Brain microvascular endothelial cell (primary cell): ENCODE data around the gene HOXD11.

ENCODE experiments used
- DNase-seq: peaks from one replicate; pipeline ENCODE4 v3.0.0-alpha.2; 2020
- H3K27ac ChIP-seq: fragments of 250-450 bp; sonication (Bioruptor Pico); 2 replicates; pipeline ENCODE4 v1.5.1; 2020; ENCODE audit warnings: mild to moderate bottlenecking, moderate library complexity
- H3K27me3 ChIP-seq: fragments of 250-450 bp; sonication (Bioruptor Pico); replicated peaks from 2 replicates; pipeline ENCODE4 v1.5.1; 2020; ENCODE audit warnings: mild to moderate bottlenecking
- H3K36me3 ChIP-seq: fragments of 250-450 bp; sonication (Bioruptor Pico); replicated peaks from 2 replicates; pipeline ENCODE4 v1.5.1; 2020; ENCODE audit warnings: mild to moderate bottlenecking
- H3K4me3 ChIP-seq: 2 replicates; pipeline ENCODE4 v1.5.1; 2011; ENCODE audit warnings: low read depth, mild to moderate bottlenecking, control low read depth, low read length, moderate library complexity
- in situ Hi-C: cut with HindIII; loops from 2 replicates; pipeline ENCODE4 v1.10.0; 2017; ENCODE audit warnings: low sequenced_read_pairs, low pct_ligation_motif_present
- TF ChIP-seq, protein P1 (sequence below): IDR thresholded peaks from 2 replicates; pipeline ENCODE4 v1.5.1; 2011; ENCODE audit warnings: low read depth, mild to moderate bottlenecking, moderate library complexity, low read length, control low read depth, inconsistent platforms; ENCODE audit errors: missing control alignments

HOXD11 gene

DNA sequence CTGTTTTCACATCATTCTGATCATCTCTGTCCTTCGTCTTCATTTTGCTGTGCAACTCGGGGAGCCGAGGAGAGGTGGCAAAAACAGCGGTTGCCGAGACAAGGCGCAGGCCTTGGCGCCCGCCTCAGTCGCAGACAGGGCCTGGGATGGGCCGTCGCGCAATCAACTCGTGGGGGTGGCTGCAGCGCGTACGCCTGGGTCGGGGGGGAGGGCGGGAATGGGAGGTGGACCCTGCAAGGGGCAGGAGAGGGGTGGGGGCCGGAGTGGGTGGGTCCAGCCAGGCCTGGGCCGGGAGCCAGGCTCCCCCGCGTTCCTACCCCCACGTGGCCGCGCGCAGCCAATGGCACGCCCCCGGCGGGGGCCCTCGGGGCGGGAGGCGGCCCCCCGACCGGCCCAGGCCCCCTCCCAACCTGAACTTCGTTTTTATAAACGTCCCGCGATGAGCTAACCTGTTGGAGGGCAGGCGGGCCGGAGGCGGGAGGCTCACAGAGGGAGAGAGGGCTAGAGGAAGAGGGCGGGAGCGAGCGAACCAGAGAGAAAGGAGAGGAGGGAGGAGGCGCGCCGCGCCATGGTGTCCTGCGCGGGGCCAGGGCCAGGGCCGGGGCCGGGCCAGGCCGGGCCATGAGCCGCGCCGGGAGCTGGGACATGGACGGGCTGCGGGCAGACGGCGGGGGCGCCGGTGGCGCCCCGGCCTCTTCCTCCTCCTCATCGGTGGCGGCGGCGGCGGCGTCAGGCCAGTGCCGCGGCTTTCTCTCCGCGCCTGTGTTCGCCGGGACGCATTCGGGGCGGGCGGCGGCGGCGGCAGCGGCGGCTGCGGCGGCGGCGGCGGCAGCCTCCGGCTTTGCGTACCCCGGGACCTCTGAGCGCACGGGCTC, 14.6 kb upstream of the HOXD11 start, which contains the start of gene HOXD13:
HOXD13 (plus strand) TSS at position 452 of the 875 bp plus-strand sequence; CDS start at position 622, 170 bp downstream.
- Histone ChIP-seq H3K4me3 (no peak within 1 kb of the TSS), H3K27me3 (peaks cover 97% of the 10 kb centered on the region), H3K27ac (no peak within 1 kb of the TSS), H3K36me3 (no peaks in the 10 kb centered on the region)
- TF ChIP-seq, protein P1, sequence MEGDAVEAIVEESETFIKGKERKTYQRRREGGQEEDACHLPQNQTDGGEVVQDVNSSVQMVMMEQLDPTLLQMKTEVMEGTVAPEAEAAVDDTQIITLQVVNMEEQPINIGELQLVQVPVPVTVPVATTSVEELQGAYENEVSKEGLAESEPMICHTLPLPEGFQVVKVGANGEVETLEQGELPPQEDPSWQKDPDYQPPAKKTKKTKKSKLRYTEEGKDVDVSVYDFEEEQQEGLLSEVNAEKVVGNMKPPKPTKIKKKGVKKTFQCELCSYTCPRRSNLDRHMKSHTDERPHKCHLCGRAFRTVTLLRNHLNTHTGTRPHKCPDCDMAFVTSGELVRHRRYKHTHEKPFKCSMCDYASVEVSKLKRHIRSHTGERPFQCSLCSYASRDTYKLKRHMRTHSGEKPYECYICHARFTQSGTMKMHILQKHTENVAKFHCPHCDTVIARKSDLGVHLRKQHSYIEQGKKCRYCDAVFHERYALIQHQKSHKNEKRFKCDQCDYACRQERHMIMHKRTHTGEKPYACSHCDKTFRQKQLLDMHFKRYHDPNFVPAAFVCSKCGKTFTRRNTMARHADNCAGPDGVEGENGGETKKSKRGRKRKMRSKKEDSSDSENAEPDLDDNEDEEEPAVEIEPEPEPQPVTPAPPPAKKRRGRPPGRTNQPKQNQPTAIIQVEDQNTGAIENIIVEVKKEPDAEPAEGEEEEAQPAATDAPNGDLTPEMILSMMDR: no peak
- in situ Hi-C loops: loop anchor here (10.0 kb wide), 1 partner anchor 728 kb away; no protein-coding TSS in a partner anchor
- DNase-seq: no peak

DNA sequence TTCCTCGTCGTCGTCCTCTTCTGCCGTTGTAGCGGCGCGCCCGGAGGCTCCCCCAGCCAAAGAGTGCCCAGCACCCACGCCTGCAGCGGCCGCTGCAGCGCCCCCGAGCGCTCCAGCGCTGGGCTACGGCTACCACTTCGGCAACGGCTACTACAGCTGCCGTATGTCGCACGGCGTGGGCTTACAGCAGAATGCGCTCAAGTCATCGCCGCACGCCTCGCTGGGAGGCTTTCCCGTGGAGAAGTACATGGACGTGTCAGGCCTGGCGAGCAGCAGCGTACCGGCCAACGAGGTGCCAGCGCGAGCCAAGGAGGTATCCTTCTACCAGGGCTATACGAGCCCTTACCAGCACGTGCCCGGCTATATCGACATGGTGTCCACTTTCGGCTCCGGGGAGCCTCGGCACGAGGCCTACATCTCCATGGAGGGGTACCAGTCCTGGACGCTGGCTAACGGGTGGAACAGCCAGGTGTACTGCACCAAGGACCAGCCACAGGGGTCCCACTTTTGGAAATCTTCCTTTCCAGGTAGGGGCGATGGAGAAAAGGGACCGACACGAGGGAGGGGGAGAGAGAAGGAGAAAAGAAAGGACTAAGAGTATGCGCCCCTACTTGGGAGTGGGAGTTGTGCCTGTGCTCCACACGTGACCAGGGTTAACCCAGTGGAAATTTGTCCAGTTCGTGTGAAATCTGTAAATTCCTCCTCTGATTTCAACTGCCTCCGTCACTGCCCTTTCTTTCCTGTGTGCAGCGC, 13.8 kb upstream of the HOXD11 start:
- TF ChIP-seq, protein P1: no peak

DNA sequence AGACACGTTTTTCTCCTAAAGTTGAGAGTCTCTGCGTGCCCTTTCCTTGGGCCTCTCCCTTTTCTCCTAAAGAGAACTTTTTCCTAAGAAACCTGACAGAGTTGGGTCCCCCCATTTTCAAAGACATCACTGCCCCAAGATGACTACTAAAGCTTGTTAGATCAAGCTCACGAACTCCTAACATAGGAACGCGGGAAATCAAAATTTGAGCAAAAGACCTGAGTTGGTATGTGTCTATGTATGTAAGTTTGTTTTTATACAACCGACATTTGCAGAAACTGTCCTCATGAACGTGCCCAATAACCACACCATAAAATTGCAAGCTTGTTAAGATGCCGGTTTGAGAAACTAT, 13.2 kb upstream of the HOXD11 start:
- H3K27me3 ChIP-seq: peaks cover 97% of the 10 kb centered on the region
- H3K36me3 ChIP-seq: no peaks in the 10 kb centered on the region
- TF ChIP-seq, protein P1: no peak
- no peak overlapping the region for H3K4me3 ChIP-seq
- in situ Hi-C loops: loop anchor here (10.0 kb wide), 1 partner anchor 729 kb away; no protein-coding TSS in a partner anchor
- H3K27ac ChIP-seq: no peak overlapping the region
- DNase-seq: no peak

More for the DNA sequence above, 13.8 kb upstream of the HOXD11 start:
- H3K27me3 ChIP-seq: peaks cover 97% of the 10 kb centered on the region
- no peak overlapping the region for H3K27ac ChIP-seq
- H3K4me3 ChIP-seq: no peak overlapping the region
- in situ Hi-C loops: loop anchor here (10.0 kb wide), 1 partner anchor 729 kb away; no protein-coding TSS in a partner anchor
- no peaks in the 10 kb centered on the region for H3K36me3 ChIP-seq
- no peak for DNase-seq

DNA sequence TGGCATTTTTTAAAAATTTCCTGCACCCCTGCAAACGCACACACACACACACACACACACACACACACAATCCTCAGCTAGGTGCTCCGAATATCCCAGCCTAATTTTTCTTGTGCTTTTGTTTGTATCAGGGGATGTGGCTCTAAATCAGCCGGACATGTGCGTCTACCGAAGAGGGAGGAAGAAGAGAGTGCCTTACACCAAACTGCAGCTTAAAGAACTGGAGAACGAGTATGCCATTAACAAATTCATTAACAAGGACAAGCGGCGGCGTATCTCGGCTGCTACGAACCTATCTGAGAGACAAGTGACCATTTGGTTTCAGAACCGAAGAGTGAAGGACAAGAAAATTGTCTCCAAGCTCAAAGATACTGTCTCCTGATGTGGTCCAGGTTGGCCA, 12.7 kb upstream of the HOXD11 start:
- TF ChIP-seq, protein P1: no peak
- no peak overlapping the region for H3K27ac ChIP-seq
- no peaks in the 10 kb centered on the region for H3K36me3 ChIP-seq
- peaks cover 97% of the 10 kb centered on the region for H3K27me3 ChIP-seq
- in situ Hi-C loops: loop anchor here (10.0 kb wide), 1 partner anchor 730 kb away; no protein-coding TSS in a partner anchor
- DNase-seq: no peak
- H3K4me3 ChIP-seq: no peak overlapping the region

DNA sequence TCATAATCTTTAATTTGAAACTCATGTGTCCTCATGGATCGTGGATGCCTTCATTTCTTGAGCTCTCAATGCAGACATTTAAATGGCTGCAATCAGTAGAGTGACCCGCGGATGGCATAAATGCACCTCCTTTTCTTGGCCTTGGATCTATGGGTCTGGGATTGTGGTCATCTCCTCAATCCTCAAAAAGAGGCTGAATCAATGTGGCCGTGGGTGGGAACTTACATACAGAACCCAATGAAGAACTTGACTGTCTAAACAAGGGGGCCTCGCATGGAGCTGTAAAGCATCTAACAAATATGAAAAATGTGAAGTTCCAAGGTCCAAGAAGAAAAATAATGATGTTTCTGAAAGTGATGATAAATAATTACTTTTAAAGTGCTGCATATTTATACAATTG, 11.7 kb upstream of the HOXD11 start:
- TF ChIP-seq, protein P1: no peak
- in situ Hi-C loops: loop anchor here (10.0 kb wide), 1 partner anchor 731 kb away; no protein-coding TSS in a partner anchor
- Histone ChIP-seq H3K36me3 (no peaks in the 10 kb centered on the region), H3K27me3 (peaks cover 97% of the 10 kb centered on the region), H3K4me3 (no peak overlapping the region), H3K27ac (no peak overlapping the region)
- DNase-seq: no peak
